ENCODE results near the gene HHIPL1. TPM values are rescaled to one million over a fixed set of nuclear protein-coding genes. Genes with fewer than 3 reads are reported as not detected.
"Not testable (repeated sequence)": the region's sequence is repeated elsewhere in the genome, so short reads cannot be mapped to it uniquely, and the experiment has no call there.

The HHIPL1 gene
- total RNA-seq, 1 experiment from 2014 or later: 0.06 TPM

GRCh38 chr14:99636487-99636886 lies 8.4 kb upstream of the HHIPL1 start:
- Histone ChIP-seq H3K4me1 (ENCODE audit: insufficient read depth, low read length, poor library complexity, severe bottlenecking) (no peaks in the 10 kb centered on the region), H3K36me3 (ENCODE audit: insufficient read depth, low read length, poor library complexity, severe bottlenecking) (no peaks in the 10 kb centered on the region), H3K4me3 (ENCODE audit: low read depth, low read length, poor library complexity, severe bottlenecking) (no peak overlapping the region), H3K27ac (ENCODE audit: low read depth, low read length, poor library complexity, severe bottlenecking) (no peak overlapping the region), H3K9me3 (ENCODE audit: low read depth, low read length, poor library complexity, severe bottlenecking) (no peaks in the 10 kb centered on the region), H3K27me3 (replicated peaks; ENCODE audit: insufficient read depth, low read depth, low read length, poor library complexity) (no peaks in the 10 kb centered on the region)
- ChIA-PET POLR2A (ENCODE audit: low non-redundant PET) (no interaction called here), CTCF (no interaction called here)
- TF ChIP-seq CTCF (conservative IDR thresholded peaks at IDR 0.05; ENCODE audit: low read depth, low read length) (no peak), EZH2 (IDR thresholded peaks at IDR 0.05; ENCODE audit: borderline replicate concordance, low read depth, low read length, poor library complexity, severe bottlenecking) (no peak)
- no TSS peak for BruUV-seq (replicated peaks)
- intact Hi-C loops (cut with micrococcal nuclease; ENCODE audit: unreplicated experiment): no loop called here
- DNase-seq (ENCODE audit: low spot score): no peak

GRCh38 chr14:99637624-99638023 lies 7.3 kb upstream of the HHIPL1 start:
- no peaks in the 10 kb centered on the region for H3K36me3 ChIP-seq (ENCODE audit: insufficient read depth, low read length, poor library complexity, severe bottlenecking)
- no peak overlapping the region for H3K4me3 ChIP-seq (ENCODE audit: low read depth, low read length, poor library complexity, severe bottlenecking)
- no peak for TF ChIP-seq EZH2 (IDR thresholded peaks at IDR 0.05; ENCODE audit: borderline replicate concordance, low read depth, low read length, poor library complexity, severe bottlenecking)
- TF ChIP-seq CTCF (conservative IDR thresholded peaks at IDR 0.05; ENCODE audit: low read depth, low read length): no peak
- DNase-seq (ENCODE audit: low spot score): no peak
- ChIA-PET CTCF (no interaction called here), POLR2A (ENCODE audit: low non-redundant PET) (no interaction called here)
- H3K27ac ChIP-seq (ENCODE audit: low read depth, low read length, poor library complexity, severe bottlenecking): no peak overlapping the region
- no TSS peak for BruUV-seq (replicated peaks)
- no peaks in the 10 kb centered on the region for H3K27me3 ChIP-seq (replicated peaks; ENCODE audit: insufficient read depth, low read depth, low read length, poor library complexity)
- no peaks in the 10 kb centered on the region for H3K4me1 ChIP-seq (ENCODE audit: insufficient read depth, low read length, poor library complexity, severe bottlenecking)
- no peaks in the 10 kb centered on the region for H3K9me3 ChIP-seq (ENCODE audit: low read depth, low read length, poor library complexity, severe bottlenecking)
- intact Hi-C loops (cut with micrococcal nuclease; ENCODE audit: unreplicated experiment): no loop called here

- H3K4me1 ChIP-seq (ENCODE audit: insufficient read depth, low read length, poor library complexity, severe bottlenecking); H3K9me3 ChIP-seq (ENCODE audit: low read depth, low read length, poor library complexity, severe bottlenecking); DNase-seq (ENCODE audit: low spot score); CTCF ChIA-PET; BruUV-seq (replicated peaks); intact Hi-C loops (cut with micrococcal nuclease; ENCODE audit: unreplicated experiment); H3K4me3 ChIP-seq (ENCODE audit: low read depth, low read length, poor library complexity, severe bottlenecking); H3K27ac ChIP-seq (ENCODE audit: low read depth, low read length, poor library complexity, severe bottlenecking); POLR2A ChIA-PET (ENCODE audit: low non-redundant PET); H3K36me3 ChIP-seq (ENCODE audit: insufficient read depth, low read length, poor library complexity, severe bottlenecking): not testable (repeated sequence)
- peaks cover 17% of the 10 kb centered on the region for H3K27me3 ChIP-seq (replicated peaks; ENCODE audit: insufficient read depth, low read depth, low read length, poor library complexity)
Observed at GRCh38 chr14:99642771-99643170, 2.2 kb upstream of the HHIPL1 start.

GRCh38 chr14:99643343-99643742 lies 1.6 kb upstream of the HHIPL1 start:
- H3K4me1 ChIP-seq (ENCODE audit: insufficient read depth, low read length, poor library complexity, severe bottlenecking): no peaks in the 10 kb centered on the region
- no peak for DNase-seq (ENCODE audit: low spot score)
- H3K27me3 ChIP-seq (replicated peaks; ENCODE audit: insufficient read depth, low read depth, low read length, poor library complexity): peaks cover 17% of the 10 kb centered on the region
- TF ChIP-seq CTCF (conservative IDR thresholded peaks at IDR 0.05; ENCODE audit: low read depth, low read length): no peak
- TF ChIP-seq EZH2 (IDR thresholded peaks at IDR 0.05; ENCODE audit: borderline replicate concordance, low read depth, low read length, poor library complexity, severe bottlenecking): no peak
- H3K27ac ChIP-seq (ENCODE audit: low read depth, low read length, poor library complexity, severe bottlenecking): no peak overlapping the region
- ChIA-PET CTCF (no interaction called here), POLR2A (ENCODE audit: low non-redundant PET) (no interaction called here)
- H3K4me3 ChIP-seq (ENCODE audit: low read depth, low read length, poor library complexity, severe bottlenecking): no peak overlapping the region
- H3K9me3 ChIP-seq (ENCODE audit: low read depth, low read length, poor library complexity, severe bottlenecking): no peaks in the 10 kb centered on the region
- intact Hi-C loops (cut with micrococcal nuclease; ENCODE audit: unreplicated experiment): no loop called here
- no peaks in the 10 kb centered on the region for H3K36me3 ChIP-seq (ENCODE audit: insufficient read depth, low read length, poor library complexity, severe bottlenecking)
- BruUV-seq (replicated peaks): no TSS peak

All from A673 (cell line).